Measurements from ENCODE around the gene PCDHGB4. TPM values are rescaled to one million over a fixed set of nuclear protein-coding genes. Genes with fewer than 3 reads are reported as not detected.

The PCDHGB4 gene
- total RNA-seq, 3 donors from 2014 or later (not counting 1 experiment from before 2014, with no cell fraction given): 0.31 to 0.40 TPM; not detected in 1

DNA sequence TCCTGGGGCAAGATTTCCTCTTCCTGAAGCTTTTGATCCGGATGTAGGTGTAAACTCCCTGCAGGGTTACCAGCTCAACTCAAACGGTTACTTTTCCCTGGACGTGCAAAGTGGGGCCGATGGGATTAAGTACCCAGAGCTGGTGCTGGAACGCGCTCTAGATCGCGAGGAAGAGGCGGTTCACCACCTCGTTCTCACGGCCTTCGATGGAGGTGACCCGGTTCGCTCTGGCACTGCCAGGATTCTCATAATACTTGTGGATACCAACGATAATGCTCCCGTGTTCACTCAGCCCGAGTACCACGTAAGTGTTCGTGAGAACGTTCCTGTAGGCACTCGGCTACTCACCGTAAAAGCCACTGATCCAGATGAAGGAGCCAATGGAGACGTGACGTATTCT, 31.9 kb upstream of the PCDHGB4 start:
- TF ChIP-seq CTCF (IDR thresholded peaks at IDR 0.05): no peak
- H3K27me3 Mint-ChIP-seq (ENCODE audit: low read depth in 2 of 2): peaks cover 49 to 73% of the 10 kb centered on the region in 2 donors
- WGBS (ENCODE audit: insufficient coverage): 63% methylated on average over 24 of the region's 24 CpGs

GRCh38 chr5:141356133-141356532, 31.4 kb upstream of the PCDHGB4 start:
- ATAC-seq: no peak

More for the DNA sequence above, 31.9 kb upstream of the PCDHGB4 start:
- no peak overlapping the region for H3K4me3 ChIP-seq (ENCODE audit: low read length)
- peaks cover 5% of the 10 kb centered on the region in 2 donors for H3K4me1 Mint-ChIP-seq
- H3K9me3 ChIP-seq (ENCODE audit: control insufficient read depth, insufficient read depth, low read length): peaks cover 32% of the 10 kb centered on the region
- peaks cover 28% of the 10 kb centered on the region for H3K36me3 Mint-ChIP-seq
- peaks cover 52% of the 10 kb centered on the region for H3K27me3 ChIP-seq (ENCODE audit: control insufficient read depth, insufficient read depth, low read length)
- H3K9me3 Mint-ChIP-seq: peaks cover 0 to 3% of the 10 kb centered on the region in 2 donors
- no peak overlapping the region for H3K27ac ChIP-seq (ENCODE audit: low read length)
- H3K27ac Mint-ChIP-seq: no peak overlapping the region
- ATAC-seq (no peak), DNase-seq (no peak)
- H3K4me1 ChIP-seq (ENCODE audit: control insufficient read depth, insufficient read depth, low read length): peaks cover 5% of the 10 kb centered on the region
- no peak overlapping the region for H3K4me3 Mint-ChIP-seq
- no peaks in the 10 kb centered on the region for H3K36me3 ChIP-seq (ENCODE audit: control insufficient read depth, insufficient read depth, low read length)
- intact Hi-C loops (cut with micrococcal nuclease): no loop called here

GRCh38 chr5:141356950-141357349, 30.5 kb upstream of the PCDHGB4 start:
- H3K4me1 Mint-ChIP-seq: peaks cover 5% of the 10 kb centered on the region in 2 donors
- Histone ChIP-seq H3K36me3 (ENCODE audit: control insufficient read depth, insufficient read depth, low read length) (no peaks in the 10 kb centered on the region), H3K4me1 (ENCODE audit: control insufficient read depth, insufficient read depth, low read length) (peaks cover 5% of the 10 kb centered on the region), H3K27ac (ENCODE audit: low read length) (no peak overlapping the region), H3K4me3 (ENCODE audit: low read length) (no peak overlapping the region), H3K9me3 (ENCODE audit: control insufficient read depth, insufficient read depth, low read length) (peaks cover 32% of the 10 kb centered on the region), H3K27me3 (ENCODE audit: control insufficient read depth, insufficient read depth, low read length) (peaks cover 51% of the 10 kb centered on the region)
- DNase-seq (no peak), ATAC-seq (no peak)
- TF ChIP-seq CTCF (IDR thresholded peaks at IDR 0.05): no peak
- intact Hi-C loops (cut with micrococcal nuclease): no loop called here
- WGBS (ENCODE audit: insufficient coverage): 51% methylated on average over 19 of the region's 19 CpGs
- peaks cover 36% of the 10 kb centered on the region for H3K36me3 Mint-ChIP-seq
- no peak overlapping the region for H3K27ac Mint-ChIP-seq
- H3K9me3 Mint-ChIP-seq: peaks cover 0 to 3% of the 10 kb centered on the region in 2 donors
- H3K27me3 Mint-ChIP-seq (ENCODE audit: low read depth in 2 of 2): peaks cover 51 to 81% of the 10 kb centered on the region in 2 donors
- no peak overlapping the region for H3K4me3 Mint-ChIP-seq

More at GRCh38 chr5:141356133-141356532, 31.4 kb upstream of the PCDHGB4 start:
- intact Hi-C loops (cut with micrococcal nuclease): no loop called here
- peaks cover 5% of the 10 kb centered on the region for H3K4me1 ChIP-seq (ENCODE audit: control insufficient read depth, insufficient read depth, low read length)
- DNase-seq: no peak
- H3K36me3 ChIP-seq (ENCODE audit: control insufficient read depth, insufficient read depth, low read length): no peaks in the 10 kb centered on the region
- H3K4me3 ChIP-seq (ENCODE audit: low read length): no peak overlapping the region
- H3K36me3 Mint-ChIP-seq: peaks cover 33% of the 10 kb centered on the region
- H3K9me3 Mint-ChIP-seq: peaks cover 0 to 3% of the 10 kb centered on the region in 2 donors
- H3K4me1 Mint-ChIP-seq: peaks cover 5% of the 10 kb centered on the region in 2 donors
- WGBS (ENCODE audit: insufficient coverage): 77% methylated on average over 5 of the region's 5 CpGs
- H3K9me3 ChIP-seq (ENCODE audit: control insufficient read depth, insufficient read depth, low read length): peaks cover 32% of the 10 kb centered on the region
- TF ChIP-seq CTCF (IDR thresholded peaks at IDR 0.05): no peak
- H3K27me3 ChIP-seq (ENCODE audit: control insufficient read depth, insufficient read depth, low read length): peaks cover 51% of the 10 kb centered on the region
- H3K27me3 Mint-ChIP-seq (ENCODE audit: low read depth in 2 of 2): peaks cover 49 to 73% of the 10 kb centered on the region in 2 donors
- no peak overlapping the region for H3K27ac Mint-ChIP-seq
- H3K27ac ChIP-seq (ENCODE audit: low read length): no peak overlapping the region
- no peak overlapping the region for H3K4me3 Mint-ChIP-seq

Data from natural killer cell (primary cell).